ENCODE results near the gene FLT1. TPM values are rescaled to one million over a fixed set of nuclear protein-coding genes. Genes with fewer than 3 reads are reported as not detected.

Gene FLT1
- total RNA-seq, 1 experiment from 2014 or later: 1.6 TPM

DNA sequence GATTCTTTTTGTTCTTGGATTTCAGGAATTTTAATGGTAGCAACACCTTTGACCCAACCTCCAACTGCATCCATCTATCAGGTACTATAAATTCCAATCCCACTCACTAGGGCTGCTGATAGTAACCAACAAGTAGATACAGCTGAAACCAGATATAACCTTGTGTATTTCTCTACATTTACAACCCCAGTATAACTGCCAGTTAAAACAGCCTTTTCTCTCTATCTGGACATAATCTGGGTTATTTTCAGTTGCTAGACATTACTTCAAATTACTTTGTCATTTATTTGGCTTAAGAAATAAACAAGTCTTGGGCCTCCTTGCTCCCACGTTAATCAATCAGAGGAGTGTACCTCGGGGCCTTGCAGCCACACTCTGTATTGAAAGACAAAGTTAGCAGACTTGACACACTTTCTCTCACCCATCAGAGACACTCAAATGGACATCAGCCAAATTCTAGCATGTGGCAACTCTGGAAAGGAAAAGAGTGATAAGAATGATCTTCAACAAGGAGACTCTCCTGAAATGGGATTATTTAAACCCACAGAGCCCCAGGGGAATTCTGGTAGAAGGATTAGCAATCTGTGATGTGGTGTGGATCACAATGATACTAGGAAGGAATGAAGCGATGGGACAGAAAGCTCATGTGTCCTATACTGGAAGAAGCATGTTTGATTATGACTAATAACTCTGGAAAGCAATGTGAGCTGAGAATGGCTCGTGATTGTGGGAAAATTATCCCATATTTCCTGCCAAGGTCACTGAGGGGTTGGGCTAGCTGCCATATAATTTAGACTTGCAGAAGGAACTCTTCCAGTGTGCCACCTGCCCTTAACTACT, 157.5 kb downstream of the FLT1 start:
- Histone ChIP-seq H3K27me3 (replicated peaks) (no peaks in the 10 kb centered on the region), H3K36me3 (no peaks in the 10 kb centered on the region), H3K27ac (no peak overlapping the region), H3K4me1 (replicated peaks) (peaks cover 24% of the 10 kb centered on the region), H3K9me3 (replicated peaks) (no peaks in the 10 kb centered on the region), H3K4me3 (no peak overlapping the region)
- DNase-seq (ENCODE audit: low read depth in 1 of 2, low spot score in 2 of 2): no peak

DNA sequence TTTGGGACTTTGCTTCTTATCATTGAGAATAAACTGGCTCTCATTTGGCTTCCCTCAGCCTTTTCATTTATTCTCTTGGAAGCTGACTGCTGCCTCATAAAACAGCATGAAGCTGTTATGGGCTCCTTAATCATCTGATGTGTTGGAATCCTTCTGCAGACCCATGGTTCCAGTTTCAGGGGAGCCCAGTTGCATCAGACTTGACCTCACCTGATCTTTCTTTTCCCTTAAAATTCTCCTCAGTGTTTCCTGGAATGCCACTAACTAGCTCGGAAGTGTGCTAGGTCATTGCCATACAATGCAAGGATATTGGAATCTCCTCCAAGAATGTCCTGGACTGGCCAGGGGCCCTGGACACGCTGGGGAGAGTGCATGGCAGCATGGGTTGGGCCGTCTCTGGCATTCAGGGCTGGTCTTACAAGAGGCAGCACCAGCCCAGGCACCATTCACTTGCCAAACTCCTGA, 158.7 kb downstream of the FLT1 start:
- H3K9me3 ChIP-seq (replicated peaks): no peaks in the 10 kb centered on the region
- H3K36me3 ChIP-seq: no peaks in the 10 kb centered on the region
- no peaks in the 10 kb centered on the region for H3K27me3 ChIP-seq (replicated peaks)
- no peak overlapping the region for H3K27ac ChIP-seq
- H3K4me3 ChIP-seq: no peak overlapping the region
- no peak for DNase-seq (ENCODE audit: low read depth in 1 of 2, low spot score in 2 of 2)
- H3K4me1 ChIP-seq (replicated peaks): peaks cover 24% of the 10 kb centered on the region

DNA sequence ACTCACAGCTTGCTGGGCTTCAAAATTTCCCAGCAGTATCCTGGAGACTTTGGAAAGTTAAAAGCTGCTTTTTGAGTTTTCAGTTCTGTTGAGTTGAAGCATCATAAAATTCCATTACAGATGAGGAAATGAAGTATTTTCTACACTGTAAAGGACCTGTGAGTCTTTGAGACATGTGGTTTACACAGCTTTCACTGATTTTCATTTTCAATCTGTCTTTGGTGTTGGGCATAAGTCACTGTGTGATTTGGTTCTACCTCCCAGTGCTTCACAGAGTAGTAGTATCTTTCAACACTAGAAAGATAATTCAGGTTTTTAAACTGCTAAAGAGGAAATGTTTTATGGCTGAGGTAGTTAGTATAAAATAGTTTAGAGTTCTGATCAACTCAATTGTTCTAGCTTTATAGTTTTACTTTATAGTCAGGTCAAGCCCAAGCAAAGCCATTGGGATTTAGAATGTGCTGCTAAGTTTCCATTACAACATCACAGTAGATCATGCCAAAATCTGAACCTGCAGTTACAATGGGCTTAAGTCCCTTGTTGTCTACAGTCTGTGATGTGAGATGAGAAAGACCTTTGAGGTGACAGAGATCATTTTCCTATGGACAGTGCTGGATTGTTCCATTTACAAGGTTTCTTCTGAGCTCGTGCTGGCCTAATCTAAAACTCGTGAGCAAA, 161.6 kb downstream of the FLT1 start:
- Histone ChIP-seq H3K27ac (no peak overlapping the region), H3K9me3 (replicated peaks) (no peaks in the 10 kb centered on the region), H3K4me1 (replicated peaks) (peaks cover 22% of the 10 kb centered on the region), H3K27me3 (replicated peaks) (no peaks in the 10 kb centered on the region), H3K4me3 (no peak overlapping the region), H3K36me3 (no peaks in the 10 kb centered on the region)
- DNase-seq (ENCODE audit: low read depth in 1 of 2, low spot score in 2 of 2): no peak

DNA sequence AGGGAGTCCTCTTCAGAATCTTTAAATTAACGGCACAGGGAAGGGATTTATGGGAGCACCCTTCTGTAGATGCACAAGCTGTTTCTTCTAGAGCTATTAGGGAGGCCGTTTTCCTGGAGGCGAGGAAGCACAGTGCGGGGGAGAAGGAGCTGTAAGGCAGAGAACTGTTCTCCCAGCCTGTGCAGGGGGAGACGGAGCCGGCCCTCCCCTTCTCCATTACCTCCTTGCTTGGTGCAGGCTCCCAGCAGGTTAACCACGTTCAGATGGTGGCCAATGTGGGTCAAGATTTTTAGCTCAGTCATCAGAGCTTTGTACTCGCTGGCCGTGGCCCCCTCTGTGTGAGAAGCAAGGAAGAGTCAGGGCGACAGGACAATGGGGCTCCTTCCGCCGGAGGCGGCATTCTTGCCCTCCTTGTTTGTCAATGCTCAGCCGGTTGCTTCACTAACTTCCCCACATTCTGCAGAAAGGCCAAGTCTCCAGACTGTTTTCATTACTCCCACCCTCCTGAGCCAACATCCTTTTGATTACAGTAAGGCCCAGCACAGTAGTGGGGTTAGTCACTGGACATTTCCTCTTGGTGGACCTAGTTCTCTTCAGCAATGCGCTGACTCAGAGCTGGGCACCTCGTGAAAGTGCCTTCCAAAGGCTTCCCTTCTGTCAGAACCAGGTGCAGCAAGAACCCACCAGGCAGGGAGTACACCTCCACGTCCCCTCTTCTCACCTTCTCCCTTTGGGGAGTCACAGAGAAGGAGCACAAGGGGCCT, 165.4 kb downstream of the FLT1 start:
- Histone ChIP-seq H3K36me3 (no peaks in the 10 kb centered on the region), H3K9me3 (replicated peaks) (no peaks in the 10 kb centered on the region), H3K27ac (peak overlapping the region; percentile 52), H3K4me1 (replicated peaks) (peaks cover 14% of the 10 kb centered on the region), H3K4me3 (no peak overlapping the region), H3K27me3 (replicated peaks) (no peaks in the 10 kb centered on the region)
- peak; percentile 65 to 72 for DNase-seq (ENCODE audit: low read depth in 1 of 2, low spot score in 2 of 2)

DNA sequence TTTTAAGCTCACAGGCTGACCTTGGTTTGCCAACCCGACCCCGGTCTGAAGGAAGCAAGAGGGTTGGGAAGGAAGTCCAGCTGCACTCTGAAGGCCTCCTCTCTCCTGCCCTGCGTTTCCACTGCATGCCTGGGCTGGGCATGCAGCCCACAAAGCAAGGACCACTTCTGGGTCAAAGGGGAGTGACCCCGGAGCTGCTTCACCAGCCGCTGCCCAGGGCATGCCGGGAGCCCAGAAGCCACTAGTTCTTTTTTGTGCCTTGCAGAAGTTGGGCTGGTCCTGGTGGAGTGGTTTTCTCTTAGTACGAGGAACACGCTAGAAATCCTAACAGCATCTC, 166.7 kb downstream of the FLT1 start:
- no peaks in the 10 kb centered on the region for H3K36me3 ChIP-seq
- no peak overlapping the region for H3K4me3 ChIP-seq
- H3K9me3 ChIP-seq (replicated peaks): no peaks in the 10 kb centered on the region
- no peak overlapping the region for H3K27ac ChIP-seq
- no peaks in the 10 kb centered on the region for H3K27me3 ChIP-seq (replicated peaks)
- H3K4me1 ChIP-seq (replicated peaks): peaks cover 14% of the 10 kb centered on the region
- DNase-seq (ENCODE audit: low read depth in 1 of 2, low spot score in 2 of 2): no peak

DNA sequence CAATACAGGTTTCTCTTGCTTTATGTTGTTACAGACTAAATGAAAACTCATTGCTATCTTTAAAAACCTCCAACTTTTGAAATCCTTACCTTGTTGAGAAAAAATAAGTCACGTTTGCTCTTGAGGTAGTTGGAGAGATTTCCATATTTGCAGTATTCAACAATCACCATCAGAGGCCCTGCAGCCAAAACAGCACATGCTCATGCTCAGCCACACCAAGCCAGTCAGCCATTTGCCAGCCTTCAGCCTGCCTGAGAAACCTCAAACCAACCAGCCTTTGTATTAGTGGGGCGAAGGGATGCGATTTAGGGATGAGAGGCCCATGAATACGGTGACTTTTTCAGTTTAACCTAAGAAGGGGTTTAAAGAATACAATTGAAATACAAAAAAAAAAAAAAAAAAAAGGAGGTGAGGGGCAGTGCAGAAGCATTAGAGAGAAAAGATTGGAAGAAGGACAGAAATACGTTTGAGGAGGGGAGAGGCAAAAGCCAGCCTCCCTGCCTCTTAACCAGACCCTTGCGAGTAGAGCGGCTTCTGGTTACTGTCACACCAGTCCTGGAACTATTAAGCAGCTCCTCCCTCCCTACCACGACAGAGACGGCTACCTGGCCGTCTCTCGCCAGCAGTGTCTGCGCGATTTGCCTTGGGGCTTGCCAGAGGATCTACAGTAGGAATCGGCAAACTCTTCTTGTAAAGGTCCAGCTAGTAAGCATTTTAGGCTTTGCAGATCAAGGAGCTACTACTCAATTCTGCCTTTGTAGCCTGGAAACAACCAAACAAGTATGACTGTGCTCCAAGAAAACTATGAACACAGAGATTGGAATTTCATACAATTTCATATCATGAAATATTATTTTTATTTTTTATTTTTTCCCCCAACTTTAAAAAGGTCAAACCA, 167.3 kb downstream of the FLT1 start:
- Histone ChIP-seq H3K27me3 (replicated peaks) (no peaks in the 10 kb centered on the region), H3K9me3 (replicated peaks) (no peaks in the 10 kb centered on the region), H3K4me1 (replicated peaks) (peaks cover 19% of the 10 kb centered on the region), H3K36me3 (no peaks in the 10 kb centered on the region), H3K27ac (no peak overlapping the region), H3K4me3 (no peak overlapping the region)
- DNase-seq (ENCODE audit: low read depth in 1 of 2, low spot score in 2 of 2): no peak

DNA sequence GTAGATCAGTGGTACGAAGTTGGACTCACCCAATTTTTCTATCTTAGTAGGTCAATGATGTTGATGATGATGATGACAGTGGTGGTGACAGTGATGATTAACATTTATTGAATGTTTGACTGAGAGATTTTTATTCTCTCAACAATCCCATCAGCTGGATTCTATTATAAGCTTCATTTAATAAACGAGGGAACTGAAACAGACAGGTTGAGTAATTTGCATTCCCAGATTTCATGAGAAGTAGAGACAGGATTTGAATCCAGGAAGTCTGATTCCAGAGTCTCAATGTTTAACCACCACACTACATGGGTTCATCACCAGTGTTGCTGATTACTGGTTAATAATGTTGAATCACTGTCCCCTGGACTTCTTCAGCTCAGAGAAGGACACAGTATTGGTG, 168.9 kb downstream of the FLT1 start:
- Histone ChIP-seq H3K27ac (no peak overlapping the region), H3K4me3 (no peak overlapping the region), H3K4me1 (replicated peaks) (peaks cover 35% of the 10 kb centered on the region), H3K27me3 (replicated peaks) (no peaks in the 10 kb centered on the region), H3K36me3 (no peaks in the 10 kb centered on the region), H3K9me3 (replicated peaks) (no peaks in the 10 kb centered on the region)
- no peak for DNase-seq (ENCODE audit: low read depth in 1 of 2, low spot score in 2 of 2)

DNA sequence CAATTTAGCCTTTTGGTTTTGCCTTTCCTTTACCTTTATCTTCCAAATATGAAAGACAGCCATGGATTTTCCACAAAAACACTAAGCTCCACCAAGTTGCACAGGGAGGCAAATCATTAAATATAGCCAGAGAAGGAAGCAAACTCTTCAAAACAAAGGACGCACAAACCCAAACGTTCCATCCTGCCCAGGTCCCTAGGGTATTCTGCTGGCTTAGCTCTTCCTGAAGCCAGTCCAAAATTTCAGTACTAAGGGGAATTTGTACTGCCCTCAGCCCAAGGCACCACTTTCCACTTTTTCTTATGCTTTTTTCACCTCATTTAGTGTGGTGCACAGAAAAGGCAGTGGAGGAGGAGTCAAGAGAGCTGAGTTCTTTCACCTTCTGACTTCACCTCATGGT, 169.9 kb downstream of the FLT1 start:
- Histone ChIP-seq H3K27me3 (replicated peaks) (no peaks in the 10 kb centered on the region), H3K27ac (no peak overlapping the region), H3K4me1 (replicated peaks) (peaks cover 39% of the 10 kb centered on the region), H3K4me3 (no peak overlapping the region), H3K9me3 (replicated peaks) (no peaks in the 10 kb centered on the region), H3K36me3 (no peaks in the 10 kb centered on the region)
- no peak for DNase-seq (ENCODE audit: low read depth in 1 of 2, low spot score in 2 of 2)

DNA sequence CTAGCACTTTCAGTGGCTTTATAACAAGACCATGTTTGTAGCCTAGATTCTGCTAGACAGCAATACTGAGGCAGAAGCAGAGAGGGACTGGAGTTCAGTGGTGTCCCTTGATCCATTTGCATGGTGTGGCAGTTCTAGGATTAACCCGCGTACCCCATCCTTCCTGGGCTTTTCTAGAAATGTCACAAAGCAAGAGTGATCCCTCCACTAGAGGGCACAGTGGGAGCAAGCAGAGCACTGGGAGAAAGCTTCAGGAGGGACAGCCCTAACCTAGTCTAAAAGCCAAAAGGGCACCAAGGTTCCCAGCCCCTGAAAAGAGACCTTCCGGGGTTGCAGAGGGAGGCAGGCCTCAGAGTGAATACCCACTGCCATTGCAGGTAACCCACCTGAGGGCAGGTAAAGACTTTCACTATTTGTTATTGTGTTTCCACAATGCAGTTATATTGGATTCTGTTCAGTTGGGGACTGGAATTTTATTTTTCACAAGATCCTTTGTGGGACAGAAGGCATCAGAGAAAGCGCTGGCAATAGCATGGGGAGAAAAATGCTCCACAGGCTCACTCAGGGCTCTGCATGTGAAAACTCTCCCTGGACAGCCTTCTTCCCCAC, 170.6 kb downstream of the FLT1 start:
- Histone ChIP-seq H3K4me1 (replicated peaks) (peaks cover 31% of the 10 kb centered on the region), H3K27ac (no peak overlapping the region), H3K4me3 (no peak overlapping the region), H3K36me3 (no peaks in the 10 kb centered on the region), H3K27me3 (replicated peaks) (no peaks in the 10 kb centered on the region), H3K9me3 (replicated peaks) (no peaks in the 10 kb centered on the region)
- peak; percentile 40 to 53 for DNase-seq (ENCODE audit: low read depth in 1 of 2, low spot score in 2 of 2)

DNA sequence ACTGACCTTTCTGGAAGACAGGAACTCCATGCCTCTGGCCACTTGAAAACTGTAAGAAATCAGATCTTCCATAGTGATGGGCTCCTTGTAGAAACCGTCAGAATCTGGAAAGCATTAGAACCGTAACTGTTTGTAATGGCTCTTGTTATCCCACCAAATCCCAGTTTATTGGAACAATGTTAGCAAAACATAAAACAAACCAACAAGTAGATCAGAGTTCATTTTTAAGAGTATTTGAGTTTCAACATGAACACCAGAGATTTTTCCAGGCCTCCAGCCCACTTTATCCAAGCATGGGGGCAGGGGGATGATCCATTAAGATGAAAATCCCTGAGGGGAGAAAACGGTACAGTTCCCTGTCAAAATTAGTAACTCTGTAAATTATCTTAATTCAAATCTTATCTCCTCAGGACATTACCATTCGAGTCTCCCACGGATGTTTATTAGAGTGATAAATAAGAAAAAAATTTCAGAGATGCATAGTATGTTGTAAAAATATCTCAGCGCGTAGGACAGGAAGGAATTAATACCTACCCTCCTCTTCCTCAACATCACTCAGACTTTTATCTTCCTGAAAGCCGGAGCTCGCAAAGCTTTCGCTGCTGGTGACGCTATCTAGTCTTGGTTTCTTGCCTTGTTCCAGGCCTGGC, 172.5 kb downstream of the FLT1 start:
- H3K4me1 ChIP-seq (replicated peaks): peaks cover 29% of the 10 kb centered on the region
- DNase-seq (ENCODE audit: low read depth in 1 of 2, low spot score in 2 of 2): peak in 1 of 2 experiments; percentile 20
- H3K27me3 ChIP-seq (replicated peaks): no peaks in the 10 kb centered on the region
- H3K9me3 ChIP-seq (replicated peaks): no peaks in the 10 kb centered on the region
- H3K4me3 ChIP-seq: no peak overlapping the region
- peak overlapping the region; percentile 52 for H3K27ac ChIP-seq
- H3K36me3 ChIP-seq: no peaks in the 10 kb centered on the region

DNA sequence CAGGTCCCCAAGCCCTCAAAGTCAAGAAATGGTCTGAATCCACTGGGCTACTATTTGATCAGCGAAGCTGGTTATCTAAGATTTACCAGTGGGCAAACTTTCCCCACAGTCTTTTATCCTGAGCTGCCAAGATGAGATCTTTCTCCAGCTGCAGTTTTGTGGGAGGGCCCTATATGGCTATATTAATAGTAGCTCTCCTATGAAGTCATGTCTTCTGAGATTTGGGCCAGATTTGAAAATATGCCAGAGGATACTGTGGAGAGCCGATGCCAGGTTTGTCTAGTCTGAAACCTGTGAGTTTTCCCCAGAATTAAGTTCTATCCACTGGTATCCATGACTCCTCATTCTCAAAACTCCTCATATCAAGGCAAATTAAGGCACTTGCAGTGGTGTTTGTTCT, 173.2 kb downstream of the FLT1 start:
- H3K27ac ChIP-seq: peak overlapping the region; percentile 52; the same call in 1 of the 2 replicates
- no peaks in the 10 kb centered on the region for H3K36me3 ChIP-seq
- peaks cover 35% of the 10 kb centered on the region for H3K4me1 ChIP-seq (replicated peaks)
- H3K4me3 ChIP-seq: no peak overlapping the region
- no peaks in the 10 kb centered on the region for H3K27me3 ChIP-seq (replicated peaks)
- H3K9me3 ChIP-seq (replicated peaks): no peaks in the 10 kb centered on the region
- no peak for DNase-seq (ENCODE audit: low read depth in 1 of 2, low spot score in 2 of 2)

DNA sequence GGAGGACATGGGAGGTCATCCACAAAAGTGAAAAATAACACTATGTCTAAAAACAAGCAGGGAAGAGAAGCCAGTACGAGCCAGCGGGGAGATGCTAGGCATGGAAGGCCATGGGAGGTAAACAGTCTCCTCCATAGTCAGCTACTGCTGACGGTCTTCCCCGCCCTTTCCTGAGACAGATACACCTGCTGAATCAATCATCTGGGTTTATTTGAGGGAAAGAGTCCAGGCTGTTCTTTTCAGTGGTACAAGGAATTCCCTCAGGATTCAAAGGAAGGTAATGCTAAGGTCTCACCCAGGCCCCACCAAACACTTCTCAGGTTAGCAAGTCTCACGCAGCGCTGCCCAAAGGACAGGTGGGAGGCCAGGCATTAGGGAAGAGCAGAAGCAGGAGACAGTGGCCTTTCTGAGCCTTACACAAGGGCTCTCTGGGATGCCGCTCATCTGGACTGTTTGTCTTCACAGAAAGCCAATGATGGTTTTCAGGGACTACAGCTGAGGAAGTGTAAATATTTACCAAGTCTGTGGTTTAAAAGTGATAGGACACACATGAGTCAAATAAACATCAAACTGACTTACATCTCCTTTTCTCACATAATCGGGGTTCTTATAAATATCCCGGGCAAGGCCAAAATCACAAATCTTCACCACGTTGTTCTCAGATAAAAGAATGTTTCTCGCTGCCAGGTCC, 173.9 kb downstream of the FLT1 start:
- peak in 1 of 2 experiments; percentile 37 for DNase-seq (ENCODE audit: low read depth in 1 of 2, low spot score in 2 of 2)
- no peaks in the 10 kb centered on the region for H3K36me3 ChIP-seq

More for the DNA sequence above, 173.9 kb downstream of the FLT1 start:
- Histone ChIP-seq H3K4me1 (replicated peaks) (peaks cover 42% of the 10 kb centered on the region), H3K4me3 (no peak overlapping the region), H3K9me3 (replicated peaks) (no peaks in the 10 kb centered on the region), H3K27me3 (replicated peaks) (no peaks in the 10 kb centered on the region), H3K27ac (no peak overlapping the region)

All from SJSA1 (cell line).